Testis (tissue), 3 donors: ENCODE data around the gene MAMDC2. TPM values are rescaled to one million over a fixed set of nuclear protein-coding genes. Genes with fewer than 3 reads are reported as not detected.

Source experiments
- DNase-seq: peaks from one replicate; pipeline ENCODE4 v3.0.0-alpha.2; 2019
- H3K27ac ChIP-seq, 2 donors: fragments of 200-600 bp; sonication (generic); one replicate each; pipeline ENCODE4 v1.5.1; 2019
- H3K27me3 ChIP-seq: fragments of 200-600 bp; sonication (generic); one replicate; pipeline ENCODE4 v1.5.1; 2019
- H3K36me3 ChIP-seq: fragments of 200-600 bp; sonication (generic); one replicate; pipeline ENCODE4 v1.5.1; 2017; ENCODE audit warnings: low read depth; ENCODE audit errors: missing control alignments
- H3K4me1 ChIP-seq: fragments of 200-600 bp; sonication (generic); one replicate; pipeline ENCODE4 v1.5.1; 2019
- H3K4me3 ChIP-seq, 2 donors: fragments of 200-600 bp; sonication (generic); one replicate each; pipeline ENCODE4 v1.5.1; 2017 to 2019
- H3K9me3 ChIP-seq: fragments of 200-600 bp; sonication (generic); one replicate; pipeline ENCODE4 v1.5.1; 2017
- POLR2A ChIP-seq: fragments of 450-650 bp; IDR thresholded peaks from one replicate; pipeline ENCODE4 v1.6.1; 2017; ENCODE audit warnings: antibody characterized with exemption, mild to moderate bottlenecking, moderate library complexity
- WGBS, 2 donors: methylation state at CpG; one replicate each; pipeline ENCODE4 v1.1.5; 2018; 5-methylcytosine and 5-hydroxymethylcytosine counted together
- intact Hi-C: fragments of 100-400 bp; cut with DNase I; formaldehyde crosslinking; loops from one replicate; pipeline ENCODE4 v1.15.1; 2023; ENCODE audit warnings: low total_unique reads
- polyA plus RNA-seq: library from polyadenylated mRNA; stranded (reverse); fragments of 350-450 nt; fragmentation: Illumina TruSeq; extraction: RNeasy Lipid Tissue Mini Kit (QIAGEN cat#74804); gene quantifications from one replicate; pipeline ENCODE4 v1.2.3, GENCODE V29; 2014; ENCODE audit warnings: low read depth, low replicate concordance; ENCODE audit not compliant: insufficient read depth
- total RNA-seq, 2 donors: library from RNA; depleted of rRNA; stranded (reverse); fragments of >200 nt; gene quantifications; one replicate each; pipeline ENCODE4 v1.2.3, GENCODE V29; 2016
- TF ChIP-seq, protein P1 (sequence below), 3 experiments: fragments of 450-650 bp in 2 of 3; fragments of 200-600 bp in 1 of 3; sonication (generic) in 1 of 3; IDR thresholded peaks; one replicate each; pipeline ENCODE4 v1.5.1; 2016 to 2019; ENCODE audit warnings: antibody characterized with exemption in 3 of 3, mild to moderate bottlenecking in 2 of 3, moderate library complexity in 1 of 3

The MAMDC2 gene
- total and polyA plus RNA-seq, 3 donors from 2014 or later: 13.7 to 28.3 (median 15.1) TPM

DNA sequence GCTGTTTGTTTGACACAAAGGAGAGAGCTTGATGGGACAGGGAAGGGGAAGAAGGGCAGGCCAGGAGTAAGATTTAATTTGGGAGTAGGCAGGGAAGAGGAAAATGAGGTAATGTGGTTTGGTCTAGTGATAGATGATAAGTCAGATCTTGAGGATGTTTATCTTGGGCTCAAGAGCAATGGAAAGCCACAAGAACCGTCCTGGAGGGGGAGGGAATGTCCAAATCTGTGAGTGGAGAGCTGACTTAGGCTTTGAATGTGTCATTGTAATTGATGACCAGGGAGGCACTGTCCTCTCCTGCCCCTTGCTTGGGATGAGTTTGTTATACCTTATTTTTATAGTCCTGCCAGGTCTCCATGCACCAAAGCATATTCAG, 37.5 kb downstream of the MAMDC2 start:
- no peaks in the 10 kb centered on the region for H3K36me3 ChIP-seq
- H3K4me1 ChIP-seq: peaks cover 46% of the 10 kb centered on the region
- TF ChIP-seq, protein P1, sequence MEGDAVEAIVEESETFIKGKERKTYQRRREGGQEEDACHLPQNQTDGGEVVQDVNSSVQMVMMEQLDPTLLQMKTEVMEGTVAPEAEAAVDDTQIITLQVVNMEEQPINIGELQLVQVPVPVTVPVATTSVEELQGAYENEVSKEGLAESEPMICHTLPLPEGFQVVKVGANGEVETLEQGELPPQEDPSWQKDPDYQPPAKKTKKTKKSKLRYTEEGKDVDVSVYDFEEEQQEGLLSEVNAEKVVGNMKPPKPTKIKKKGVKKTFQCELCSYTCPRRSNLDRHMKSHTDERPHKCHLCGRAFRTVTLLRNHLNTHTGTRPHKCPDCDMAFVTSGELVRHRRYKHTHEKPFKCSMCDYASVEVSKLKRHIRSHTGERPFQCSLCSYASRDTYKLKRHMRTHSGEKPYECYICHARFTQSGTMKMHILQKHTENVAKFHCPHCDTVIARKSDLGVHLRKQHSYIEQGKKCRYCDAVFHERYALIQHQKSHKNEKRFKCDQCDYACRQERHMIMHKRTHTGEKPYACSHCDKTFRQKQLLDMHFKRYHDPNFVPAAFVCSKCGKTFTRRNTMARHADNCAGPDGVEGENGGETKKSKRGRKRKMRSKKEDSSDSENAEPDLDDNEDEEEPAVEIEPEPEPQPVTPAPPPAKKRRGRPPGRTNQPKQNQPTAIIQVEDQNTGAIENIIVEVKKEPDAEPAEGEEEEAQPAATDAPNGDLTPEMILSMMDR (IDR thresholded peaks at IDR 0.05): no peak
- TF ChIP-seq POLR2A: no peak
- no peaks in the 10 kb centered on the region for H3K9me3 ChIP-seq
- intact Hi-C loops: no loop called here
- no peak for DNase-seq
- H3K27ac ChIP-seq: peak overlapping the region; percentile 51 to 84
- H3K27me3 ChIP-seq: no peaks in the 10 kb centered on the region
- WGBS, 2 donors: 16 to 47% methylated on average over 1 of the region's 1 CpG
- H3K4me3 ChIP-seq: no peak overlapping the region

DNA sequence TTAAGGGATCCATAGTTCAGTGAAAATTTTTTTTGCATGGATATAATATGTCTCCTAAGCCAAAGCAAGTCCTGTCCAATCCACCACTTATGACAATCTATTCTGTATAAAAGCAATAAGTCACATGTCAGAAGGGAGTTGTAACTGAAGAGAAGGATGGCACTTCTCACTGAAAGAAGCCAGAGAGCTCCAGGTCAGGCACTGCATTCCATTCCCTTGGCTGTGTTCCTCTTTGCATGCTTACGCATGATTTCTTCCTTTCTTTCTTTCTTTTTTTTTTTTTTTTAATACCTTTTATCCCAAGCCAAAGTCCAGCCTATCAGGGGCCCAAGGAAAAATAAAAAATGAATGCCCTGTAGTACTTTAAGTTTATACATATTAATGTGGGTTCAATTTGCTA, 39.8 kb downstream of the MAMDC2 start:
- Histone ChIP-seq H3K4me1 (peaks cover 30% of the 10 kb centered on the region), H3K9me3 (no peaks in the 10 kb centered on the region), H3K36me3 (no peaks in the 10 kb centered on the region), H3K27me3 (no peaks in the 10 kb centered on the region), H3K4me3 (no peak overlapping the region), H3K27ac (no peak overlapping the region)
- WGBS, 2 donors: 55 to 67% methylated on average over 1 of the region's 1 CpG
- intact Hi-C loops: no loop called here
- peak; percentile 28 for DNase-seq
- no peak for TF ChIP-seq POLR2A
- TF ChIP-seq, protein P1 (IDR thresholded peaks at IDR 0.05): no peak

DNA sequence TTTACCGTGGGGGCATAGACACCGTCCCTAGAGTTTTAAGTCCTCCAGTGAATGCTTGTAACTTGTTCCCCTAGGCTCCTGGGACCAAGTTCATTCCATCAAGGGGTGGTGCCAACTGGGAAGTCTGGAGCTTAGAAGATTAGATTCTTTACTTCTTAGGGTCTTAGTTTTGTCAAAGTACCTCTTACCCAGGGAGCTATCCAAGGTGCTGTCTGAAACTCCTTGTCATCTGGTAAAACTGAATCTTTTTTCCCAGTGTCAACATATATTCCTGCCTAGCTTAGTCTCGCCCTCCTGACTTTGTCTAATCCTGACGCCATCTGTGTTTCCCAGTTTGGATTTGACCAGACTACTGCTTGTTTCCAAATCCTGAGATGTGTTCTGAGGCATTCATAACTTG, 41.6 kb downstream of the MAMDC2 start:
- no peaks in the 10 kb centered on the region for H3K9me3 ChIP-seq
- intact Hi-C loops: no loop called here
- WGBS, 2 donors: 80 to 86% methylated on average over 4 of the region's 4 CpGs
- peaks cover 14% of the 10 kb centered on the region for H3K4me1 ChIP-seq
- no peak overlapping the region for H3K4me3 ChIP-seq
- TF ChIP-seq, protein P1 (IDR thresholded peaks at IDR 0.05): no peak
- no peaks in the 10 kb centered on the region for H3K36me3 ChIP-seq
- no peak for DNase-seq
- H3K27ac ChIP-seq: no peak overlapping the region
- no peaks in the 10 kb centered on the region for H3K27me3 ChIP-seq

- Histone ChIP-seq H3K36me3 (no peaks in the 10 kb centered on the region), H3K27me3 (no peaks in the 10 kb centered on the region), H3K4me1 (no peaks in the 10 kb centered on the region), H3K27ac (no peak overlapping the region), H3K4me3 (no peak overlapping the region), H3K9me3 (no peaks in the 10 kb centered on the region)
- DNase-seq: no peak
- no peak for TF ChIP-seq POLR2A
- TF ChIP-seq, protein P1 (IDR thresholded peaks at IDR 0.05): no peak
- WGBS, 2 donors: 65 to 68% methylated on average over 2 of the region's 2 CpGs
- intact Hi-C loops: no loop called here
These were observed 47.5 kb downstream of the MAMDC2 start for GRCh38 chr9:70091103-70091502.

- H3K9me3 ChIP-seq: no peaks in the 10 kb centered on the region
- intact Hi-C loops: no loop called here
- WGBS, 2 donors: 74 to 75% methylated on average over 5 of the region's 5 CpGs
These were observed 47.9 kb downstream of the MAMDC2 start for GRCh38 chr9:70091572-70091971.

More at GRCh38 chr9:70091572-70091971, 47.9 kb downstream of the MAMDC2 start:
- no peaks in the 10 kb centered on the region for H3K36me3 ChIP-seq
- no peak overlapping the region for H3K4me3 ChIP-seq
- no peak for TF ChIP-seq POLR2A
- TF ChIP-seq, protein P1 (IDR thresholded peaks at IDR 0.05): no peak
- H3K4me1 ChIP-seq: no peaks in the 10 kb centered on the region
- H3K27ac ChIP-seq: no peak overlapping the region
- DNase-seq: no peak
- no peaks in the 10 kb centered on the region for H3K27me3 ChIP-seq
